GM21423 (cell line): ENCODE results near the gene MEGF9.

ENCODE experiments used
- ATAC-seq: cut with Tn5 transposase; IDR thresholded peaks from one replicate; pipeline ENCODE4 v1.9.1; 2021; ENCODE audit warnings: mild to moderate bottlenecking, moderate library complexity; ENCODE audit not compliant: unreplicated experiment

MEGF9 gene

GRCh38 chr9:120628207-120628924 lies 85.9 kb downstream of the MEGF9 start:
- no peak for ATAC-seq

- ATAC-seq = no peak
These were observed 87.2 kb downstream of the MEGF9 start for GRCh38 chr9:120627073-120627472.

- ATAC-seq = no peak
These were observed 87.8 kb downstream of the MEGF9 start for GRCh38 chr9:120626512-120626911.

GRCh38 chr9:120625222-120625621 lies 89.0 kb downstream of the MEGF9 start:
- no peak for ATAC-seq

- ATAC-seq = no peak
These were observed 91.5 kb downstream of the MEGF9 start for GRCh38 chr9:120622790-120623189.

- ATAC-seq = no peak
These were observed 92.3 kb downstream of the MEGF9 start for GRCh38 chr9:120621941-120622340.

- peak; percentile 53 for ATAC-seq
These were observed 94.3 kb downstream of the MEGF9 start for GRCh38 chr9:120619751-120620655.

GRCh38 chr9:120616966-120617935 lies 97.0 kb downstream of the MEGF9 start:
- ATAC-seq = no peak

- no peak for ATAC-seq
These were observed 102.1 kb downstream of the MEGF9 start for GRCh38 chr9:120612218-120612617.

- ATAC-seq = no peak
These were observed 102.6 kb downstream of the MEGF9 start for GRCh38 chr9:120611690-120612068.

GRCh38 chr9:120610975-120611689 lies 103.1 kb downstream of the MEGF9 start:
- no peak for ATAC-seq

- ATAC-seq = no peak
These were observed 104.6 kb downstream of the MEGF9 start for GRCh38 chr9:120609636-120610035.

GRCh38 chr9:120608421-120608820 lies 105.8 kb downstream of the MEGF9 start:
- no peak for ATAC-seq

- ATAC-seq = no peak
These were observed 110.7 kb downstream of the MEGF9 start for GRCh38 chr9:120603591-120603990.

GRCh38 chr9:120603010-120603409 lies 111.3 kb downstream of the MEGF9 start:
- ATAC-seq = no peak

- no peak for ATAC-seq
These were observed 120.4 kb downstream of the MEGF9 start for GRCh38 chr9:120593955-120594277.

- no peak for ATAC-seq
These were observed 120.9 kb downstream of the MEGF9 start for GRCh38 chr9:120593250-120593954.

GRCh38 chr9:120592210-120592609 lies 122.1 kb downstream of the MEGF9 start:
- no peak for ATAC-seq

GRCh38 chr9:120587328-120587727 lies 126.9 kb downstream of the MEGF9 start:
- ATAC-seq = no peak

GRCh38 chr9:120583958-120584369 lies 130.3 kb downstream of the MEGF9 start:
- peak; percentile 48 for ATAC-seq
